Endothelial cell of umbilical vein (primary cell): ENCODE data around the gene SLC46A1. TPM values are rescaled to one million over a fixed set of nuclear protein-coding genes. Genes with fewer than 3 reads are reported as not detected.

Source experiments
- BruUV-seq: library from RNA; stranded (reverse); fragments of 400-500 nt; replicated peaks from 2 replicates; lab custom pipeline; 2021; lab: Mats Ljungman, UMichigan
- CTCF ChIA-PET: fragments of 300-600, 350-600 bp; sonication (Branson Sonifier 250); formaldehyde crosslinking; loops from one replicate; lab custom pipeline; 2021; ENCODE audit warnings: antibody characterized with exemption, inconsistent platforms; lab: Charles Lee
- POLR2A ChIA-PET: fragments of 300-600, 350-600 bp; sonication (Branson Sonifier 250); formaldehyde crosslinking; loops from one replicate; lab custom pipeline; 2021; ENCODE audit warnings: antibody characterized with exemption, inconsistent platforms; lab: Charles Lee
- DNase-seq: peaks from one replicate; pipeline ENCODE4 v3.0.0-alpha.2; 2011; ENCODE audit warnings: low read depth, low spot score
- FAIRE-seq: peaks from 2 replicates; lab custom pipeline; 2011; peaks lifted over from hg19 to GRCh38; lab: Jason Lieb, UNC
- H2AFZ ChIP-seq: 2 replicates; pipeline ENCODE4 v1.6.0; 2012; ENCODE audit warnings: low read depth, low read length, control low read depth, inconsistent platforms
- H3K27ac ChIP-seq: 2 replicates; pipeline ENCODE4 v1.5.1; 2011; ENCODE audit warnings: low read depth, mild to moderate bottlenecking, control low read depth, low read length, moderate library complexity; ENCODE audit not compliant: insufficient read depth
- H3K27me3 ChIP-seq, 2 experiments: 2 replicates each; pipeline versions ENCODE4 v1.6.0 to v1.6.1; 2011; ENCODE audit warnings: low read length in 2 of 2, mixed read lengths in 1 of 2; ENCODE audit not compliant: control insufficient read depth in 2 of 2, insufficient read depth in 2 of 2
- H3K36me3 ChIP-seq, 2 experiments: 2 replicates in 1 of 2; 3 replicates in 1 of 2; pipeline ENCODE4 v1.5.1; 2011; ENCODE audit warnings: low read length in 2 of 2, mild to moderate bottlenecking in 1 of 2, moderate library complexity in 1 of 2; ENCODE audit not compliant: control insufficient read depth in 2 of 2, insufficient read depth in 2 of 2; ENCODE audit errors: extremely low read depth in 1 of 2
- H3K4me1 ChIP-seq: 3 replicates; pipeline ENCODE4 v1.5.1; 2011; ENCODE audit warnings: mild to moderate bottlenecking, low read length; ENCODE audit not compliant: control insufficient read depth, insufficient read depth; ENCODE audit errors: extremely low read depth
- H3K4me2 ChIP-seq: 2 replicates; pipeline ENCODE4 v1.6.1; 2011; ENCODE audit warnings: low read length, control low read depth, mixed read lengths; ENCODE audit not compliant: insufficient read depth
- H3K4me3 ChIP-seq, 3 experiments: fragments of 200-600 bp in 1 of 3; sonication (generic), shearing (Covaris generic) in 1 of 3; replicated peaks in 1 of 3; 2 replicates each; pipeline ENCODE4 v1.5.1; 2011 to 2016; ENCODE audit warnings: control low read depth in 3 of 3, low read length in 3 of 3, mild to moderate bottlenecking in 2 of 3, inconsistent platforms in 1 of 3, low read depth in 1 of 3, moderate library complexity in 1 of 3; ENCODE audit not compliant: insufficient read depth in 1 of 3
- H3K79me2 ChIP-seq: 2 replicates; pipeline ENCODE4 v1.6.0; 2012; ENCODE audit warnings: low read length, inconsistent platforms; ENCODE audit not compliant: control insufficient read depth, insufficient read depth
- H3K9ac ChIP-seq: replicated peaks from 2 replicates; pipeline ENCODE3; 2011; ENCODE audit warnings: low read length, control low read depth; ENCODE audit not compliant: insufficient read depth; ENCODE audit errors: extremely low read depth
- H3K9me1 ChIP-seq: replicated peaks from 3 replicates; pipeline ENCODE4 v1.6.0; 2011; ENCODE audit warnings: mild to moderate bottlenecking, low read length; ENCODE audit not compliant: control insufficient read depth, insufficient read depth; ENCODE audit errors: extremely low read depth
- H3K9me3 ChIP-seq: replicated peaks from 2 replicates; pipeline ENCODE4 v1.5.1; 2012; ENCODE audit warnings: low read length, inconsistent platforms; ENCODE audit not compliant: control insufficient read depth, insufficient read depth
- H4K20me1 ChIP-seq: replicated peaks from 2 replicates; pipeline ENCODE3; 2011; ENCODE audit warnings: mild to moderate bottlenecking, low read length; ENCODE audit not compliant: control insufficient read depth, insufficient read depth; ENCODE audit errors: extremely low read depth
- EZH2 ChIP-seq: IDR thresholded peaks from 2 replicates; pipeline ENCODE4 v1.6.1; 2012; ENCODE audit warnings: borderline replicate concordance, low read depth, mild to moderate bottlenecking, moderate library complexity, low read length, inconsistent platforms; ENCODE audit not compliant: severe bottlenecking
- GATA2 ChIP-seq: IDR thresholded peaks from 2 replicates; pipeline ENCODE4 v1.7.0; 2011; ENCODE audit warnings: low read depth, mild to moderate bottlenecking, moderate library complexity, mixed read lengths, low read length; ENCODE audit not compliant: insufficient read length, insufficient read depth
- POLR2AphosphoS5 ChIP-seq: IDR thresholded peaks from 2 replicates; pipeline ENCODE4 v1.6.1; 2012; ENCODE audit warnings: low read depth, mild to moderate bottlenecking, control low read depth, low read length, moderate library complexity; ENCODE audit not compliant: insufficient read depth
- dilution Hi-C: fragments of 300-500 bp; cut with MboI; formaldehyde crosslinking; loops from one replicate; pipeline ENCODE4 v1.15.0; 2019; ENCODE audit warnings: low sequenced_read_pairs; ENCODE audit not compliant: extremely low pct_ligation_motif_present
- intact Hi-C: fragments of 100-400 bp; cut with micrococcal nuclease; formaldehyde crosslinking; loops from one replicate; pipeline ENCODE4 v1.10.0; 2022
- polyA plus RNA-seq, 4 experiments: library from polyadenylated mRNA; depleted of rRNA in 3 of 4; stranded (reverse) in 3 of 4; unstranded in 1 of 4; fragments of >200 nt; gene quantifications; 2 replicates each; pipeline versions ENCODE4 v1.2.1 to v1.2.3, GENCODE V29; 2011 to 2012; ENCODE audit warnings: missing spikeins in 1 of 4
- total RNA-seq: library from RNA; stranded (reverse); gene quantifications from 2 replicates; pipeline ENCODE4 v1.2.3, GENCODE V29; 2021
- TF ChIP-seq, protein P1 (sequence below), 2 donors: IDR thresholded peaks; 1 replicate in 1 of 2; 2 replicates in 1 of 2; pipeline ENCODE4 v1.5.1; 2011; ENCODE audit warnings: low read length in 2 of 2, mild to moderate bottlenecking in 2 of 2, moderate library complexity in 2 of 2, control low read depth in 1 of 2, inconsistent platforms in 1 of 2, low read depth in 1 of 2; ENCODE audit not compliant: insufficient read depth in 1 of 2; ENCODE audit errors: extremely low read depth in 1 of 2

SLC46A1 gene
- total and polyA plus RNA-seq, 2 donors (not counting 3 experiments of a cell fraction or from before 2014, with no cell fraction given) = 2.6 to 4.1 TPM

DNA sequence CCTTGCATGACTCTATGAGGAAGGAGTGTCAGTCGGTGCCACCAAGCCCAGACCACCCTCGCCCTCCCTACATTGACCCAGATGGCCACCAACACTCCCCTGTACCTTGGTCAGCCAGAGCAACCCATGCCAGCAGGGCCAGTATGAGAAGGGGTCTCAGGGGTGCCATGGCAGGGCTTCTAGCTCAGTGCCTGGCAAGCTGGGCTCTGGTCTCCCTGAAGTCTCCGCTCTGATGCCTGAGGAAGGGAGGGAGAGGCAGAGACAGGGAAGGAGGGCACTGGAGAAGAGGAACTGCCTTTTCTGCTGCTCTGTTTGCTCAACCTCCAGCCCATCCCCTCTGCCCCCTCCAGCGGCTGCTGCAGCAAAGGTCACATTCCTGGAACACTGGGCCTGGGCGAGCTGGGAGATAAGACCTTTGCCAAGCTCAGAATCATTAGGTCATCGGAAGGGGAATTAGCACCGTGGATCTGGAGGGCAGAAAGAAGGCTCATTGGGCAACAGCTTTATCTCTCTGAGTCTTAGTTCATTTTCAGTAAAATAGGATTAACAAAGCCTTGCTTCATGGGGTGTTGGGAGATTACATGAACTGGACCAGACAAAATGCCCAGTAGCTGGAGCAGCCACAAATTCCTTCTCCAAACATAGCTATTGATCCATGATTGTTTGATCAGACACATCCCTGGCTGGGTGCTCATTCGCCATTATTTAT lies 35.8 kb downstream of the SLC46A1 start, which contains the start of gene VTN:
Gene VTN, minus strand, starts transcription at position 273 of the 709 bp plus-strand sequence. Its CDS starts 104 bp downstream, at position 169.
- Histone ChIP-seq H4K20me1 (no peaks in the 10 kb centered on the region), H3K4me1 (peaks cover 13% of the 10 kb centered on the region), H3K9me3 (no peaks in the 10 kb centered on the region), H3K27ac (no peak within 1 kb of the TSS), H3K79me2 (no peaks in the 10 kb centered on the region), H3K9me1 (no peaks in the 10 kb centered on the region), H3K4me2 (peak within 1 kb of the TSS; percentile 74), H3K4me3 (no peak within 1 kb of the TSS), H3K27me3 (no peaks in the 10 kb centered on the region), H2AFZ (peak within 1 kb of the TSS; percentile 0), H3K36me3 (no peaks in the 10 kb centered on the region), H3K9ac (no peak within 1 kb of the TSS)
- no TSS peak for BruUV-seq
- ChIA-PET CTCF (interaction anchor here (0.7 to 6.7 kb wide), 3 partner anchors 14 to 46 kb away, joined by 3 to 36 read pairs (median 4); no protein-coding TSS in a partner anchor), POLR2A (interaction anchor here (1.6 kb wide), 1 partner anchor 23 kb away, joined by 4 read pairs; no protein-coding TSS in a partner anchor)
- intact Hi-C loops = loop anchor here (1.0 kb wide), 1 partner anchor 13 kb away; the partner anchor contains the start of gene POLDIP2
- TF ChIP-seq POLR2AphosphoS5 (peak; percentile 40), GATA2 (peak; percentile 23), EZH2 (no peak)
- TF ChIP-seq, protein P1, sequence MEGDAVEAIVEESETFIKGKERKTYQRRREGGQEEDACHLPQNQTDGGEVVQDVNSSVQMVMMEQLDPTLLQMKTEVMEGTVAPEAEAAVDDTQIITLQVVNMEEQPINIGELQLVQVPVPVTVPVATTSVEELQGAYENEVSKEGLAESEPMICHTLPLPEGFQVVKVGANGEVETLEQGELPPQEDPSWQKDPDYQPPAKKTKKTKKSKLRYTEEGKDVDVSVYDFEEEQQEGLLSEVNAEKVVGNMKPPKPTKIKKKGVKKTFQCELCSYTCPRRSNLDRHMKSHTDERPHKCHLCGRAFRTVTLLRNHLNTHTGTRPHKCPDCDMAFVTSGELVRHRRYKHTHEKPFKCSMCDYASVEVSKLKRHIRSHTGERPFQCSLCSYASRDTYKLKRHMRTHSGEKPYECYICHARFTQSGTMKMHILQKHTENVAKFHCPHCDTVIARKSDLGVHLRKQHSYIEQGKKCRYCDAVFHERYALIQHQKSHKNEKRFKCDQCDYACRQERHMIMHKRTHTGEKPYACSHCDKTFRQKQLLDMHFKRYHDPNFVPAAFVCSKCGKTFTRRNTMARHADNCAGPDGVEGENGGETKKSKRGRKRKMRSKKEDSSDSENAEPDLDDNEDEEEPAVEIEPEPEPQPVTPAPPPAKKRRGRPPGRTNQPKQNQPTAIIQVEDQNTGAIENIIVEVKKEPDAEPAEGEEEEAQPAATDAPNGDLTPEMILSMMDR (IDR thresholded peaks at IDR 0.05; ENCODE audit: extremely low read depth in 1 of 2, insufficient read depth in 1 of 2, low read depth in 1 of 2, low read length in 2 of 2) = no peak
- peak; percentile 68 for FAIRE-seq
- dilution Hi-C loops = no loop called here
- DNase-seq = peak; percentile 16
